Stimulated activated CD8-positive, alpha-beta memory T cell treated with anti-CD3 and anti-CD28 coated beads, Interleukin-2, amount 100 ng/mL, for 48 hours (primary cell): ENCODE data around the gene CCDC188.

ENCODE experiments used
- DNase-seq, 2 donors: peaks; one replicate each; pipeline ENCODE4 v3.0.0-alpha.2; 2020; ENCODE audit warnings: low read depth in 2 of 2

CCDC188 gene

GRCh38 chr22:20106205-20106848 lies 44.5 kb downstream of the CCDC188 start:
- no peak for DNase-seq

GRCh38 chr22:20105456-20106204 lies 45.2 kb downstream of the CCDC188 start:
- no peak for DNase-seq

GRCh38 chr22:20102203-20102780 lies 48.6 kb downstream of the CCDC188 start:
- no peak for DNase-seq

GRCh38 chr22:20101638-20102037 lies 49.2 kb downstream of the CCDC188 start:
- no peak for DNase-seq

GRCh38 chr22:20099099-20099711 lies 51.6 kb downstream of the CCDC188 start:
- no peak for DNase-seq
